ENCODE data around the gene NBDY.
"Not testable (repeated sequence)": the region's sequence is repeated elsewhere in the genome, so short reads cannot be mapped to it uniquely, and the experiment has no call there.

The NBDY gene

GRCh38 chrX:56764153-56764974 is 35.3 kb downstream of the NBDY start:
- TF ChIP-seq PKNOX1 (IDR thresholded peaks at IDR 0.05): peak; percentile 43; the same call in 1 of the 2 replicates
- TF ChIP-seq ZNF384 (IDR thresholded peaks at IDR 0.05): peak; percentile 81
- TF ChIP-seq L3MBTL2 (conservative IDR thresholded peaks at IDR 0.05): no peak
- CTCF ChIA-PET: no interaction called here
- POLR2A ChIA-PET: no interaction called here
- peak; percentile 60 for DNase-seq (ENCODE audit: extremely low spot score)

GRCh38 chrX:56764975-56765791 is 36.1 kb downstream of the NBDY start:
- ChIA-PET CTCF (no interaction called here), POLR2A (no interaction called here)
- no peak for TF ChIP-seq ARNT (IDR thresholded peaks at IDR 0.05)
- no peak for TF ChIP-seq BHLHE40 (IDR thresholded peaks at IDR 0.05; ENCODE audit: borderline replicate concordance)
- TF ChIP-seq ELF4 (IDR thresholded peaks at IDR 0.05): no peak
- TF ChIP-seq FOXK2 (IDR thresholded peaks at IDR 0.05): no peak
- DNase-seq (ENCODE audit: extremely low spot score): no peak

- DNase-seq (ENCODE audit: extremely low spot score): no peak
- TF ChIP-seq TARDBP (IDR thresholded peaks at IDR 0.05) (no peak), LEF1 (IDR thresholded peaks at IDR 0.05; ENCODE audit: borderline replicate concordance) (no peak), NFRKB (IDR thresholded peaks at IDR 0.05) (no peak), ZNF384 (IDR thresholded peaks at IDR 0.05) (no peak), SP1 (IDR thresholded peaks at IDR 0.05) (no peak), L3MBTL2 (conservative IDR thresholded peaks at IDR 0.05) (no peak), PKNOX1 (IDR thresholded peaks at IDR 0.05) (no peak)
- POLR2A ChIA-PET: no interaction called here
- CTCF ChIA-PET: no interaction called here
Observed at GRCh38 chrX:56765811-56766553, 36.9 kb downstream of the NBDY start.

GRCh38 chrX:56766554-56767347 is 37.7 kb downstream of the NBDY start:
- TF ChIP-seq LEF1 (IDR thresholded peaks at IDR 0.05; ENCODE audit: borderline replicate concordance): no peak
- TF ChIP-seq FOXK2 (IDR thresholded peaks at IDR 0.05): no peak
- DNase-seq (ENCODE audit: extremely low spot score): no peak
- POLR2A ChIA-PET: no interaction called here
- CTCF ChIA-PET: interaction anchor here (0.6 kb wide), 1 partner anchor 826 kb away, joined by 3 read pairs; no protein-coding TSS in a partner anchor

- peak; percentile 99 for TF ChIP-seq ZNF384 (IDR thresholded peaks at IDR 0.05)
- DNase-seq (ENCODE audit: extremely low spot score); POLR2A ChIA-PET: not testable (repeated sequence)
- CTCF ChIA-PET: interaction anchor here (0.6 kb wide), 1 partner anchor 825 kb away, joined by 3 read pairs; no protein-coding TSS in a partner anchor
Observed at GRCh38 chrX:56767348-56768119, 38.5 kb downstream of the NBDY start.

- DNase-seq (ENCODE audit: extremely low spot score); POLR2A ChIA-PET; CTCF ChIA-PET: not testable (repeated sequence)
Observed at GRCh38 chrX:56768120-56768660, 39.1 kb downstream of the NBDY start.

GRCh38 chrX:56772675-56773521 is 43.9 kb downstream of the NBDY start:
- DNase-seq (ENCODE audit: extremely low spot score); CTCF ChIA-PET; POLR2A ChIA-PET: not testable (repeated sequence)

- POLR2A ChIA-PET; DNase-seq (ENCODE audit: extremely low spot score); CTCF ChIA-PET: not testable (repeated sequence)
Observed at GRCh38 chrX:56773522-56774060, 44.5 kb downstream of the NBDY start.

GRCh38 chrX:56778099-56778923 is 49.3 kb downstream of the NBDY start:
- DNase-seq (ENCODE audit: extremely low spot score); CTCF ChIA-PET; POLR2A ChIA-PET: not testable (repeated sequence)

- DNase-seq (ENCODE audit: extremely low spot score); CTCF ChIA-PET; POLR2A ChIA-PET: not testable (repeated sequence)
Observed at GRCh38 chrX:56778924-56779468, 50.0 kb downstream of the NBDY start.

Measured in HEK293T (cell line).